HFFc6 (cell line): ENCODE data around the gene ANKRD45. TPM values are rescaled to one million over a fixed set of nuclear protein-coding genes. Genes with fewer than 3 reads are reported as not detected.
A peak's percentile ranks its signal among the peaks of the same experiment; 100 is the strongest.
"Not testable (repeated sequence)": the region's sequence is repeated elsewhere in the genome, so short reads cannot be mapped to it uniquely, and the experiment has no call there.

Source experiments
- DNase-seq: peaks from one replicate; pipeline ENCODE4 v3.0.0-alpha.2; 2018
- H3K27ac Mint-ChIP-seq: 2 replicates; pipeline ENCODE4 v1.8.0; 2020; ENCODE audit warnings: mild to moderate bottlenecking, mixed read lengths
- H3K27me3 Mint-ChIP-seq: 2 replicates; pipeline ENCODE4 v1.8.0; 2021; ENCODE audit warnings: mild to moderate bottlenecking, moderate library complexity, mixed read lengths; ENCODE audit not compliant: insufficient read depth
- H3K36me3 Mint-ChIP-seq: 2 replicates; pipeline ENCODE4 v1.8.0; 2021; ENCODE audit warnings: low read depth, mixed read lengths
- H3K4me1 Mint-ChIP-seq: 2 replicates; pipeline ENCODE4 v1.8.0; 2020; ENCODE audit warnings: low read depth, mixed read lengths
- H3K4me3 Mint-ChIP-seq: 2 replicates; pipeline ENCODE4 v1.8.0; 2020; ENCODE audit warnings: mild to moderate bottlenecking, moderate library complexity, mixed read lengths
- H3K9me3 Mint-ChIP-seq: 2 replicates; pipeline ENCODE4 v1.8.0; 2020; ENCODE audit warnings: mild to moderate bottlenecking, mixed read lengths
- CTCF ChIP-seq: fragments of 200-600 bp; sonication (generic); IDR thresholded peaks from 2 replicates; pipeline ENCODE4 v1.5.0; 2021; ENCODE audit warnings: antibody characterized with exemption, mild to moderate bottlenecking
- total RNA-seq, 6 experiments: library from RNA; stranded (reverse); fragmentation: NEBNext Ultra II Directional; extraction: Animal tissue kit (Norgen Biotek cat#: 25700); gene quantifications; 2 replicates in 1 of 6; 3 replicates in 5 of 6; pipeline ENCODE4 v1.2.3, GENCODE V29; 2021

ANKRD45 gene
- total RNA-seq, 6 experiments from 2014 or later, result 0.11 to 0.31 (median 0.17) TPM; not detected in 3

- no peak for DNase-seq
- Mint-ChIP-seq H3K4me1 (no peaks in the 10 kb centered on the region), H3K27me3 (peaks cover 10% of the 10 kb centered on the region), H3K4me3 (no peak overlapping the region), H3K9me3 (peaks cover 4% of the 10 kb centered on the region; the same call in 1 of the 2 replicates), H3K27ac (no peak overlapping the region), H3K36me3 (no peaks in the 10 kb centered on the region)
- no peak for TF ChIP-seq CTCF
These were observed 12.5 kb upstream of the ANKRD45 start for GRCh38 chr1:173682184-173682583.

- H3K27ac Mint-ChIP-seq, H3K4me3 Mint-ChIP-seq, H3K4me1 Mint-ChIP-seq, H3K36me3 Mint-ChIP-seq, DNase-seq, H3K9me3 Mint-ChIP-seq, H3K27me3 Mint-ChIP-seq: not testable (repeated sequence)
These were observed 10.5 kb upstream of the ANKRD45 start for GRCh38 chr1:173680152-173680551.

GRCh38 chr1:173674496-173674895 is 4.8 kb upstream of the ANKRD45 start:
- not testable (repeated sequence) for H3K4me1 Mint-ChIP-seq, H3K36me3 Mint-ChIP-seq, H3K27ac Mint-ChIP-seq, H3K4me3 Mint-ChIP-seq, H3K27me3 Mint-ChIP-seq, DNase-seq, H3K9me3 Mint-ChIP-seq

- Mint-ChIP-seq H3K9me3 (no peaks in the 10 kb centered on the region), H3K4me1 (peaks cover 14% of the 10 kb centered on the region), H3K27me3 (peaks cover 7% of the 10 kb centered on the region), H3K27ac (no peak overlapping the region; the same call in 1 of the 2 replicates), H3K36me3 (no peaks in the 10 kb centered on the region), H3K4me3 (no peak overlapping the region)
- TF ChIP-seq CTCF, result no peak
- peak; percentile 38 for DNase-seq
These were observed 3.0 kb downstream of the ANKRD45 start for GRCh38 chr1:173666646-173667045.

- no peaks in the 10 kb centered on the region for H3K36me3 Mint-ChIP-seq
- H3K4me1 Mint-ChIP-seq, result peaks cover 7% of the 10 kb centered on the region; the same call in 1 of the 2 replicates
- no peak overlapping the region for H3K4me3 Mint-ChIP-seq
- no peak for TF ChIP-seq CTCF
- no peaks in the 10 kb centered on the region for H3K9me3 Mint-ChIP-seq
- no peak for DNase-seq
- H3K27me3 Mint-ChIP-seq, result peaks cover 5% of the 10 kb centered on the region; the same call in 1 of the 2 replicates
- no peak overlapping the region for H3K27ac Mint-ChIP-seq
These were observed 6.5 kb downstream of the ANKRD45 start for GRCh38 chr1:173663159-173663558.

GRCh38 chr1:173661763-173662162 is 7.9 kb downstream of the ANKRD45 start:
- DNase-seq, result no peak
- Mint-ChIP-seq H3K4me1 (peaks cover 2% of the 10 kb centered on the region; the same call in 1 of the 2 replicates), H3K27me3 (peaks cover 5% of the 10 kb centered on the region; the same call in 1 of the 2 replicates), H3K27ac (no peak overlapping the region), H3K9me3 (no peaks in the 10 kb centered on the region), H3K4me3 (no peak overlapping the region), H3K36me3 (no peaks in the 10 kb centered on the region)
- TF ChIP-seq CTCF, result no peak

- H3K27ac Mint-ChIP-seq, result no peak overlapping the region
- H3K9me3 Mint-ChIP-seq, result peaks cover 2% of the 10 kb centered on the region; the same call in 1 of the 2 replicates
- H3K27me3 Mint-ChIP-seq, result peaks cover 5% of the 10 kb centered on the region; the same call in 1 of the 2 replicates
- H3K36me3 Mint-ChIP-seq, result no peaks in the 10 kb centered on the region
- TF ChIP-seq CTCF, result no peak
- H3K4me1 Mint-ChIP-seq, result no peaks in the 10 kb centered on the region
- no peak overlapping the region for H3K4me3 Mint-ChIP-seq
- no peak for DNase-seq
These were observed 8.4 kb downstream of the ANKRD45 start for GRCh38 chr1:173661271-173661670.
